ENCODE data around the gene ARMS2. TPM values are rescaled to one million over a fixed set of nuclear protein-coding genes. Genes with fewer than 3 reads are reported as not detected.

The ARMS2 gene
- polyA plus RNA-seq, 1 of the 3 experiments (the other 2 are of a cell fraction) = not detected

- Histone ChIP-seq H3F3A (replicated peaks; ENCODE audit: insufficient read depth) (peaks cover 8% of the 10 kb centered on the region), H3K4me3 (ENCODE audit: low read depth in 2 of 2, low read length in 1 of 2) (no peak overlapping the region), H3K36me3 (replicated peaks in 1 of 2; ENCODE audit: control insufficient read depth in 1 of 2, insufficient read depth in 2 of 2, low read length in 1 of 2) (no peaks in the 10 kb centered on the region), H4K20me1 (ENCODE audit: insufficient read depth) (peaks cover 8% of the 10 kb centered on the region; the same call in 1 of the 2 replicates), H3K27ac (ENCODE audit: low read depth in 2 of 2, low read length in 1 of 2) (peak overlapping the region in 1 of 2 experiments; percentile 49; a peak in 3 of 4 replicates), H3K4me2 (peak overlapping the region; percentile 59; the same call in 1 of the 2 replicates), H3K79me2 (ENCODE audit: insufficient read depth) (peaks cover 91% of the 10 kb centered on the region), H2AFZ (ENCODE audit: low read depth) (no peak overlapping the region), H3K9me3 (no peaks in the 10 kb centered on the region), H3K9me2 (no peaks in the 10 kb centered on the region), H3K4me1 (ENCODE audit: control insufficient read depth in 1 of 2, insufficient read depth in 2 of 2, low read depth in 1 of 2, low read length in 1 of 2) (peaks cover 24 to 36% of the 10 kb centered on the region in 2 experiments), H3K9ac (no peak overlapping the region), H3K27me3 (ENCODE audit: insufficient read depth) (no peaks in the 10 kb centered on the region)
- ChIA-PET CTCF (interaction anchor here (1.6 kb wide), 1 partner anchor 90 kb away, joined by 4 read pairs; no protein-coding TSS in a partner anchor), POLR2A (no interaction called here)
- peak; percentile 50 for DNase-seq
- WGBS (ENCODE audit: low lambda C conversion rate) = 75% methylated on average over 11 of the region's 16 CpGs
- 0 out of 4 replicates have a peak, but pooled peaks of 1 of the 2 experiments have one; percentile 28 for TF ChIP-seq EP300 (IDR thresholded peaks at IDR 0.05; ENCODE audit: borderline replicate concordance in 1 of 2, low read depth in 1 of 2, low read length in 1 of 2)
- TF ChIP-seq FOXJ3 (CRISPR knock-in tag; IDR thresholded peaks at IDR 0.05) = no peak
- TF ChIP-seq FOSL2 (IDR thresholded peaks at IDR 0.05; ENCODE audit: borderline replicate concordance, low read depth) = peak; percentile 26; the same call in 1 of the 2 replicates
- TF ChIP-seq, protein P1, sequence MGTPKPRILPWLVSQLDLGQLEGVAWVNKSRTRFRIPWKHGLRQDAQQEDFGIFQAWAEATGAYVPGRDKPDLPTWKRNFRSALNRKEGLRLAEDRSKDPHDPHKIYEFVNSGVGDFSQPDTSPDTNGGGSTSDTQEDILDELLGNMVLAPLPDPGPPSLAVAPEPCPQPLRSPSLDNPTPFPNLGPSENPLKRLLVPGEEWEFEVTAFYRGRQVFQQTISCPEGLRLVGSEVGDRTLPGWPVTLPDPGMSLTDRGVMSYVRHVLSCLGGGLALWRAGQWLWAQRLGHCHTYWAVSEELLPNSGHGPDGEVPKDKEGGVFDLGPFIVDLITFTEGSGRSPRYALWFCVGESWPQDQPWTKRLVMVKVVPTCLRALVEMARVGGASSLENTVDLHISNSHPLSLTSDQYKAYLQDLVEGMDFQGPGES (IDR thresholded peaks at IDR 0.05; ENCODE audit: low read depth, low read length) = no peak
- TF ChIP-seq TEAD4 (IDR thresholded peaks at IDR 0.05; ENCODE audit: borderline replicate concordance, insufficient read depth) = 0 out of 2 replicates have a peak, but pooled peaks have one; percentile 25
- TF ChIP-seq YY1 (IDR thresholded peaks at IDR 0.05; ENCODE audit: low read depth) = no peak
- TF ChIP-seq, protein P2, sequence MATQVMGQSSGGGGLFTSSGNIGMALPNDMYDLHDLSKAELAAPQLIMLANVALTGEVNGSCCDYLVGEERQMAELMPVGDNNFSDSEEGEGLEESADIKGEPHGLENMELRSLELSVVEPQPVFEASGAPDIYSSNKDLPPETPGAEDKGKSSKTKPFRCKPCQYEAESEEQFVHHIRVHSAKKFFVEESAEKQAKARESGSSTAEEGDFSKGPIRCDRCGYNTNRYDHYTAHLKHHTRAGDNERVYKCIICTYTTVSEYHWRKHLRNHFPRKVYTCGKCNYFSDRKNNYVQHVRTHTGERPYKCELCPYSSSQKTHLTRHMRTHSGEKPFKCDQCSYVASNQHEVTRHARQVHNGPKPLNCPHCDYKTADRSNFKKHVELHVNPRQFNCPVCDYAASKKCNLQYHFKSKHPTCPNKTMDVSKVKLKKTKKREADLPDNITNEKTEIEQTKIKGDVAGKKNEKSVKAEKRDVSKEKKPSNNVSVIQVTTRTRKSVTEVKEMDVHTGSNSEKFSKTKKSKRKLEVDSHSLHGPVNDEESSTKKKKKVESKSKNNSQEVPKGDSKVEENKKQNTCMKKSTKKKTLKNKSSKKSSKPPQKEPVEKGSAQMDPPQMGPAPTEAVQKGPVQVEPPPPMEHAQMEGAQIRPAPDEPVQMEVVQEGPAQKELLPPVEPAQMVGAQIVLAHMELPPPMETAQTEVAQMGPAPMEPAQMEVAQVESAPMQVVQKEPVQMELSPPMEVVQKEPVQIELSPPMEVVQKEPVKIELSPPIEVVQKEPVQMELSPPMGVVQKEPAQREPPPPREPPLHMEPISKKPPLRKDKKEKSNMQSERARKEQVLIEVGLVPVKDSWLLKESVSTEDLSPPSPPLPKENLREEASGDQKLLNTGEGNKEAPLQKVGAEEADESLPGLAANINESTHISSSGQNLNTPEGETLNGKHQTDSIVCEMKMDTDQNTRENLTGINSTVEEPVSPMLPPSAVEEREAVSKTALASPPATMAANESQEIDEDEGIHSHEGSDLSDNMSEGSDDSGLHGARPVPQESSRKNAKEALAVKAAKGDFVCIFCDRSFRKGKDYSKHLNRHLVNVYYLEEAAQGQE (IDR thresholded peaks at IDR 0.05; ENCODE audit: low read depth, low read length) = no peak
- TF ChIP-seq NFIC (IDR thresholded peaks at IDR 0.05; ENCODE audit: borderline replicate concordance) = no peak
- no peak for TF ChIP-seq MEF2A (IDR thresholded peaks at IDR 0.05; ENCODE audit: borderline replicate concordance, low read depth)
- TF ChIP-seq EZH2phosphoT487 (IDR thresholded peaks at IDR 0.05; ENCODE audit: borderline replicate concordance, low read depth) = no peak
- TF ChIP-seq USF1 (IDR thresholded peaks at IDR 0.05; ENCODE audit: borderline replicate concordance, low read depth) = no peak
- no peak for TF ChIP-seq CTCF (IDR thresholded peaks at IDR 0.05)
- no peak for TF ChIP-seq CHD2 (IDR thresholded peaks at IDR 0.05; ENCODE audit: low read length, partially characterized antibody)
- TF ChIP-seq, protein P3, sequence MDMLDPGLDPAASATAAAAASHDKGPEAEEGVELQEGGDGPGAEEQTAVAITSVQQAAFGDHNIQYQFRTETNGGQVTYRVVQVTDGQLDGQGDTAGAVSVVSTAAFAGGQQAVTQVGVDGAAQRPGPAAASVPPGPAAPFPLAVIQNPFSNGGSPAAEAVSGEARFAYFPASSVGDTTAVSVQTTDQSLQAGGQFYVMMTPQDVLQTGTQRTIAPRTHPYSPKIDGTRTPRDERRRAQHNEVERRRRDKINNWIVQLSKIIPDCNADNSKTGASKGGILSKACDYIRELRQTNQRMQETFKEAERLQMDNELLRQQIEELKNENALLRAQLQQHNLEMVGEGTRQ (IDR thresholded peaks at IDR 0.05; ENCODE audit: borderline replicate concordance, low read depth, low read length) = no peak
- TF ChIP-seq NRF1 (IDR thresholded peaks at IDR 0.05; ENCODE audit: low read depth, low read length) = no peak
- TF ChIP-seq MAX (IDR thresholded peaks at IDR 0.05; ENCODE audit: low read depth) = 0 out of 2 replicates have a peak, but pooled peaks have one; percentile 15
- no peak for TF ChIP-seq ELF1 (IDR thresholded peaks at IDR 0.05)
- TF ChIP-seq TCF12 (IDR thresholded peaks at IDR 0.05) = peak; percentile 42
Observed at GRCh38 chr10:122475591-122476332, 21.3 kb downstream of the ARMS2 start.
